C1 segment of cervical spinal cord (tissue), 14 donors: ENCODE results near the gene TEDC1.

ENCODE experiments used
- DNase-seq, 14 donors: peaks; one replicate each; lab custom pipeline; 2025; lab: John Stamatoyannopoulos, UW

TEDC1 gene

GRCh38 chr14:105456736-105457617, 34.1 kb upstream of the TEDC1 start:
- DNase-seq: no peak

DNA sequence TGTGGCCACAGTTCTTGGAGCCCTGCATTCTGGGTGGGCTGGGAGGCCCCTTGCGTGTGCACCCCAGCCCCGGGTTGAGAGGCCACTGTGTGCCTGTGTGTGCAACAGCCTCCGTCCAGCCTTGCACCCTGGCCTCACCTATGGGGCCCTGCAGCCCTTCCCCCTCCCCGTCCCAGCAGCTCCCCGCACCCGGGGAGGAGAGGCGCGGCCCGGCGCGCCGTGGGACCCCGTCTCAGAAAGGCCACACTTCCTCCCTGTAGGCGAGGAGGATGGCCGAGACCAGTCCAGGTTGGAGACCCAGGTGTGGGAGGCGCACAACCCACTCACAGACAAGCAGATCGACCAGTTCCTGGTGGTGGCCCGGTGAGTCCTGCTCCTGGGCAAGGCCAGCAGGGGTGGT, 33.0 kb upstream of the TEDC1 start:
- no peak for DNase-seq

DNA sequence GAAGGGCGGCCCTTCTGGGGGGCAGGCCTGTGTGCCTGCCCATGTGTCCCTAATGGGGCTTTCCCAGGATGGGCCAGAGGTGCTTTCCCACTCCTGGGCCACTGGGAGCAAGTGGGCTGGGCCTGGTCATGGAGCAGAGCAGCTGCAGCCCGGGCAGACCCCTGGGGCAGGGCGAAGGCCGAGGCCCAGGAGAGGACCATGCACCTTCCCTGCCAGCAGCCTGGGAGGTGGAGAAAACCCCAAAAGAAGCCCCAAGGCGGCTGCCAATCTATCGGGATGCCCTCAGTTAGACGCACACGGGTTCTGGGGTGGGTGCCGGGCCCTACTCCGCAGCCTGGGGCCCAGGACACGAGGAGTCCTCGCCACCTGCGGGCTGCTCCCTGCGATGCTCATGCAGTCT, 32.5 kb upstream of the TEDC1 start:
- no peak for DNase-seq

DNA sequence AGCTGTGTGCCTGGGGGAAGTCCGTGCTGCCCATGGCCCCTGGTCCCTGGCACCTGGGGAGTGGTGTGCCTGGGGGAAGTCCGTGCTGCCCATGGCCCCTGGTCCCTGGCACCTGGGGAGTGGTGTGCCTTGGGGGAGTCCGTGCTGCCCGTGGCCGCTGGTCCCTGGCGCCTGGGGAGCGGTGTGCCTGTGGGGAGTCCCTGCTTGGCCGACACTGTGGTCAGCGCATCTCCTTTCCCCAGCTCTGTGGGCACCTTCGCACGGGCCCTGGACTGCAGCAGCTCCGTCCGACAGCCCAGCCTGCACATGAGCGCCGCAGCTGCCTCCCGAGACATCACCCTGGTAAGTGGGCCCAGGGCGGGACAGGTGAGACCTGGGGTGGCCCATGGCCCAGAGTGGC, 30.9 kb upstream of the TEDC1 start:
- DNase-seq: no peak

GRCh38 chr14:105460616-105461015, 30.4 kb upstream of the TEDC1 start:
- no peak for DNase-seq

GRCh38 chr14:105461903-105462302, 29.1 kb upstream of the TEDC1 start:
- DNase-seq: no peak

- no peak for DNase-seq
These were observed 26.5 kb upstream of the TEDC1 start for GRCh38 chr14:105464501-105464900.

DNA sequence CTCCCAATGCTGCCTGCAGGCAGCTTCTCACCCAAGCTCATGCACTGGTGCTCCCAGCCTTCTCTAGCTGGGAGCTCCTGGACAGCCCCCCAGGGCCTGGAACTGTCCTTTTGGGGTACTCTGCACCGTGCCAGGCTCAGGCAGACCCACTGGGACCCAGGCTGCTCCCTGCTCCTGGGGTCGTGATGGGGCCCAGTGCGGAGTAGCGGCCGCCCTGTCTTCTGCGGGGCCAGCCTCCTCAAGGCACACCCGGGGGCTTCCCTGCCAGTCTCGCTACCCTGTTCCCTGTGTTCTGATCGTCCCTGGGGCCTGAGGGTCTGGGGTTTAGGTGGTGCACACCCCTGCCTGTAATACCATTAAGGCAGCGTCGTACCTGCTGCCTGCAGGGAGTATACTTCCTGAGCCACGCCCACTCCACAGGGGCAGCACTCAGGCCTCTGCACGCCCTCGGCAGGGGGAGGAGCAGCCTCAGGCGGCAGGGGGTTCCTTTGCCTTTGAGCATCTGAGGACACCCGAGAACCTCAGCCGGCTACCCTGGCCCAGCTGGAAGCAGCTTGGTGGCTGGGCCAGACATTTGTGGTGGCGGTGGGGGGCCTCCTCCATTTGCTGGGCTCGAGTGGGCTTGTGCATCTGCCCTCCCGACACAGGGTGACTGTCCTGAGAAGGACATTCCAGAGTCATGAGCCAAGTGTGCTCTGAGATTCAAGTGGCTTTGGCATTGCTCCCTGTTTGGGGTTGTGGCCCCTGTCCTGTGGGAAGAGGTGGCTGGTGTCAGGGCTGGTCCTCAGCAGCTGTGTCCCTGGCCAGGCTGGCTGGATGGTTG, 25.6 kb upstream of the TEDC1 start:
- DNase-seq: no peak

GRCh38 chr14:105466531-105467248, 24.4 kb upstream of the TEDC1 start:
- no peak for DNase-seq

- peak in 1 of 14 donors; percentile 60 for DNase-seq
These were observed 23.7 kb upstream of the TEDC1 start for GRCh38 chr14:105467249-105467941.

- DNase-seq: peak in 2 of 14 donors; percentile 18 to 81
These were observed 23.0 kb upstream of the TEDC1 start for GRCh38 chr14:105467942-105468471.

DNA sequence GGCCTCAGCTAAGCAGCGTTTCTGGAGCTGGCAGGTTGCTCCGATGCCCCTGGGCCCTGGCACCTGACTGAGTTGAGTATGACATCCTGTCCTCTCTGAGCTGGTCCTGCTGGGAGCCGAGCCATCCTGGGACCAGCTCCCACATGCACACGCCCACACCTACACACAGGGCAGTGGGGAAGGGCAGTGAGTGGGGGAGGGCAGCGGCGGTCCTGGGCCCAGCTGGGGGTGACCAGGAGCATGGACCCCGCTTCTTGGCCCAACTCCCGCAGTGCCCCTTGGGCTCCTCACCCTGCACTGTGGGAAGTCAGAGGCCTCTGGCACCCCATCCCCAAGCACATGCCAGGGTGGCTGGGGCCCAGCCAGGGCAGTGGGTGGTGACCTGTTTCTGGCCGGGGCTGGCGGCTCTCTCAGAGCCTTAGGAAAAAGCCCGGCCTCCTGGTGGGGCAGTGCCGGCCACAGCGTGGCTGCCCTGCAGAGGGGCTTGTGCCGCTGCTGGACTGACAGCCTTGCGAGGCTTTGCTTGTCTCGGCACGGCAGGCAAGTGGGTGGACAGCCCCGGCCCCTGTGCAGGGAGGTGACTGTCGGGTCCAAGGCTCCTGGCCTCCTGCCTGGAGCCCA, 22.3 kb upstream of the TEDC1 start:
- peak in 9 of 14 donors; percentile 6 to 73 (median 48) for DNase-seq

GRCh38 chr14:105469456-105470349, 21.3 kb upstream of the TEDC1 start:
- no peak for DNase-seq

DNA sequence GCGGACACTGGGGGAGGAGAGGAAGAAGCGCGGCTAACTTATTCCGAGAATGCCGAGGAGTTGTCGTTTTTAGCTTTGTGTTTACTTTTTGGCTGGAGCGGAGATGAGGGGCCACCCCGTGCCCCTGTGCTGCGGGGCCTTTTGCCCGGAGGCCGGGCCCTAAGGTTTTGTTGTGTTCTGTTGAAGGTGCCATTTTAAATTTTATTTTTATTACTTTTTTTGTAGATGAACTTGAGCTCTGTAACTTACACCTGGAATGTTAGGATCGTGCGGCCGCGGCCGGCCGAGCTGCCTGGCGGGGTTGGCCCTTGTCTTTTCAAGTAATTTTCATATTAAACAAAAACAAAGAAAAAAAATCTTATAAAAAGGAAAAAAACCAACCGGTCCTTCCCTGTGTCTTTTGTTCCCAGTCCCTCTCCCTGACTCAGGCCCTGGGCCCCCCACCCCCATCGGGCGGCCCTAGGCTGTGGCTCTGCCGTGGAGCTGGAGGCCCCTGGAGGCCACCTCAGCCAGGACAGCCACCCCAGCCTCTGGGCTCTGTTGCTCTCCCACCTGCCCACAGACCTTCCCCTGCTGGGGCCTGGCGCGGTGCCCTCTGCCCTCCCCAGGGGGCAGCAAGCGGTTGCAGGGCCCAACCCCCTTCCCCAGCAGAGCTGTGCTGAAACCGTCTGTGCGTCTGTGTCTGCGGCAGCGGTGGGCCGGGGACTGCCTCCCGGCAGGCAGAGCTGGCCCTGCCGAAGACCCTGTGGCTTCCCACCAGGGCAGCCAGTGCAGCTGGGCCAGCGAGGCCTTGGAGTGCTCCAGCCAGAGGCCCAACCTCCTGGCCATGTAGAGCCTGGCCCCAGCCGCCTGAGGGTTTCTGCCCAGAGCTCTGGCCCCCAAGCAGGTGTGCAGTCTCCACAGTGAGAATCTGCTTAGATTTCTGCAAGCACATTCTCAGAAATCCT, 20.4 kb upstream of the TEDC1 start:
- DNase-seq: no peak

GRCh38 chr14:105471297-105471821, 19.7 kb upstream of the TEDC1 start:
- DNase-seq: no peak

DNA sequence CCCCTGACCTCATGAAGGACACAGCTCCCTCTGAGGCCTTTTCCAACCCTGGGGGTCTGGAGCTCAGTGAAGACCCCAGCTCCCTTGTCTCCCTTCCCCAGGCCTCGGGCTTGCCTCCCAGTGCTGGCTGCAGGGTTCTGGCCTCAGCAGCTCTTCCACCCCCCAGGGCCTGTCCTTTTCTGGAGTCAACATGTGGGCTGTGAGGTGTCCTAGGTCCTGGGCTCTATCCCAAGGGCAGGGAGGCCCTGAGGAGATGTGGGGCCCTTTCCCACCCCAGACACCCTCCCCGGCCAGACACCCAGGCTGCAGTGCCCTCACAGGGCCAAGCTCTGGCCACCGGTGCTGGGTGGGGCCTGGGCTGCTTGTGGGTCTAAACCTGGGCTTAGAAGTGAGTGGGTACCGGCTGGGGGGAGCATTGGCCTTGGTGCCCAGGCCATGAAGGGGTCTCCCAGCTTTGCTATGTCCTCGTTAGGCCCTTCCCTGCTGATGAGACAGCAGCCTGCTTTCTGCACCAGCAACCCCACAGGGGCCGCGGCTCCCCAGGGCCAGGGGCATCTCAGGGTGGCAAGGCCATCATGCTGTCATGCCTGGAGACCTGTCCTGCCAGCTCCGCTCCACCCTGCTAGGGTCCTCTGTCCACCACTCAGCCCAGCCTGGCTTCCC, 19.1 kb upstream of the TEDC1 start:
- no peak for DNase-seq

DNA sequence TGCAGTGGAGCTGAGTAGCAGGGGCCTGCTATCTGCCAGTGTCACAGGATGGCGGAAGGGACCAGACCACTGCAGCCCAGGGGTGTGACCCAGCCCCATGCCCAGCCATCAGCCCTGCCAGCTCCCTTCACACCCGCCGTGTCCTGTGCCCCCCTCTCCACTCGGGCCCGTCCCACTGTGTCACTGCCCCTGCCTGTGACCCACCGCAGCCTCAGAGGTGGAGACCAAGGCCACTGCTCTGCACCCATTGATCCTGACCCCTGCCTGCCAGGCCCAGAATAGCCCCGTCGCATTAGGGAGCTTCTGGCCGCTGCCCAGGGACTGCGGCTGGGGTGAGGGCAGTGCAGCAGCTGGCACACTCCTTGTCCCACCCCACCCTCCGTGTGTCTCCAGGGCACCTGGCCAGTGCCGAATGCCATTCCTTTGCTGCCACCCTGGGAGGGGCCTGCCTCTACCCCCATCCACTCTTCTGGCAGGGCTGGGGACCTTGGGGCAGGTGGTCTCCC, 18.5 kb upstream of the TEDC1 start:
- no peak for DNase-seq
